ENCODE results near the gene DENND4A. TPM values are rescaled to one million over a fixed set of nuclear protein-coding genes. Genes with fewer than 3 reads are reported as not detected.
A peak's percentile ranks its signal among the peaks of the same experiment; 100 is the strongest.

The DENND4A gene
- polyA plus RNA-seq, 1 experiment = 19.1 TPM

GRCh38 chr15:65771870-65772269 lies 20.2 kb downstream of the DENND4A start:
- Histone ChIP-seq H3K27me3 (ENCODE audit: control insufficient read depth, insufficient read depth, low read length) (no peaks in the 10 kb centered on the region), H3K4me3 (ENCODE audit: low read depth, low read length) (no peak overlapping the region), H3K27ac (ENCODE audit: low read depth, low read length) (no peak overlapping the region), H3K9me3 (ENCODE audit: control insufficient read depth, insufficient read depth, low read length) (no peaks in the 10 kb centered on the region)
- no peak for TF ChIP-seq CTCF (IDR thresholded peaks at IDR 0.05; ENCODE audit: low read depth, low read length)
- CTCF ChIA-PET = interaction anchor here (0.5 kb wide), 1 partner anchor 515 kb away, joined by 10 read pairs; no protein-coding TSS in a partner anchor
- DNase-seq (ENCODE audit: low read depth, low spot score) = no peak
- POLR2A ChIA-PET = no interaction called here

- POLR2A ChIA-PET = interaction anchor here (0.8 to 1.0 kb wide), 2 partner anchors 18 to 158 kb away, joined by 3 to 4 read pairs; partner anchors contain the start of gene INTS14
- Histone ChIP-seq H3K27ac (ENCODE audit: low read depth, low read length) (no peak overlapping the region), H3K9me3 (ENCODE audit: control insufficient read depth, insufficient read depth, low read length) (no peaks in the 10 kb centered on the region), H3K4me3 (ENCODE audit: low read depth, low read length) (no peak overlapping the region), H3K27me3 (ENCODE audit: control insufficient read depth, insufficient read depth, low read length) (no peaks in the 10 kb centered on the region)
- no peak for TF ChIP-seq CTCF (IDR thresholded peaks at IDR 0.05; ENCODE audit: low read depth, low read length)
- no peak for DNase-seq (ENCODE audit: low read depth, low spot score)
- CTCF ChIA-PET = interaction anchor here (0.6 to 1.9 kb wide), 4 partner anchors 10 to 93 kb away, joined by 3 to 9 read pairs (median 6); no protein-coding TSS in a partner anchor
These were observed 22.6 kb downstream of the DENND4A start for GRCh38 chr15:65769482-65769881.

- H3K27me3 ChIP-seq (ENCODE audit: control insufficient read depth, insufficient read depth, low read length) = no peaks in the 10 kb centered on the region
- no peaks in the 10 kb centered on the region for H3K9me3 ChIP-seq (ENCODE audit: control insufficient read depth, insufficient read depth, low read length)
- no peak overlapping the region for H3K4me3 ChIP-seq (ENCODE audit: low read depth, low read length)
- no peak for TF ChIP-seq CTCF (IDR thresholded peaks at IDR 0.05; ENCODE audit: low read depth, low read length)
- no peak overlapping the region for H3K27ac ChIP-seq (ENCODE audit: low read depth, low read length)
- DNase-seq (ENCODE audit: low read depth, low spot score) = no peak
- CTCF ChIA-PET = interaction anchor here (1.9 kb wide), 1 partner anchor 56 kb away, joined by 9 read pairs; no protein-coding TSS in a partner anchor
- POLR2A ChIA-PET = no interaction called here
These were observed 24.2 kb downstream of the DENND4A start for GRCh38 chr15:65767895-65768294.

GRCh38 chr15:65767264-65767595 lies 24.9 kb downstream of the DENND4A start:
- no peaks in the 10 kb centered on the region for H3K9me3 ChIP-seq (ENCODE audit: control insufficient read depth, insufficient read depth, low read length)
- DNase-seq (ENCODE audit: low read depth, low spot score) = no peak
- no peak overlapping the region for H3K27ac ChIP-seq (ENCODE audit: low read depth, low read length)
- H3K4me3 ChIP-seq (ENCODE audit: low read depth, low read length) = no peak overlapping the region
- ChIA-PET POLR2A (interaction anchor here (0.6 kb wide), 3 partner anchors 20 to 1168 kb away, joined by 3 to 5 read pairs (median 3); no protein-coding TSS in a partner anchor), CTCF (no interaction called here)
- H3K27me3 ChIP-seq (ENCODE audit: control insufficient read depth, insufficient read depth, low read length) = no peaks in the 10 kb centered on the region
- TF ChIP-seq CTCF (IDR thresholded peaks at IDR 0.05; ENCODE audit: low read depth, low read length) = no peak

- DNase-seq (ENCODE audit: low read depth, low spot score) = peak; percentile 55
These were observed 25.4 kb downstream of the DENND4A start for GRCh38 chr15:65766422-65767263.

More at GRCh38 chr15:65766422-65767263, 25.4 kb downstream of the DENND4A start:
- peak overlapping the region; percentile 76 for H3K27ac ChIP-seq (ENCODE audit: low read depth, low read length)
- ChIA-PET CTCF (no interaction called here), POLR2A (interaction anchor here (0.6 kb wide), 3 partner anchors 21 to 1169 kb away, joined by 3 to 5 read pairs (median 3); no protein-coding TSS in a partner anchor)
- H3K27me3 ChIP-seq (ENCODE audit: control insufficient read depth, insufficient read depth, low read length) = no peaks in the 10 kb centered on the region
- H3K9me3 ChIP-seq (ENCODE audit: control insufficient read depth, insufficient read depth, low read length) = no peaks in the 10 kb centered on the region
- no peak for TF ChIP-seq CTCF (IDR thresholded peaks at IDR 0.05; ENCODE audit: low read depth, low read length)
- H3K4me3 ChIP-seq (ENCODE audit: low read depth, low read length) = no peak overlapping the region

Measured in AG04450 (cell line).